Daoy (cell line): Measurements from ENCODE around the gene EXD3. TPM values are rescaled to one million over a fixed set of nuclear protein-coding genes. Genes with fewer than 3 reads are reported as not detected.

Experiments
- DNase-seq: peaks from one replicate; pipeline ENCODE4 v3.0.0-alpha.2; 2015; ENCODE audit warnings: low read depth
- total RNA-seq: library from RNA; depleted of rRNA; stranded (reverse); fragments of >200 nt; shearing (Covaris generic); gene quantifications from 2 replicates; pipeline ENCODE4 v1.2.3, GENCODE V29; 2014

Gene EXD3
- total RNA-seq, 1 experiment from 2014 or later: 2.3 TPM

DNA sequence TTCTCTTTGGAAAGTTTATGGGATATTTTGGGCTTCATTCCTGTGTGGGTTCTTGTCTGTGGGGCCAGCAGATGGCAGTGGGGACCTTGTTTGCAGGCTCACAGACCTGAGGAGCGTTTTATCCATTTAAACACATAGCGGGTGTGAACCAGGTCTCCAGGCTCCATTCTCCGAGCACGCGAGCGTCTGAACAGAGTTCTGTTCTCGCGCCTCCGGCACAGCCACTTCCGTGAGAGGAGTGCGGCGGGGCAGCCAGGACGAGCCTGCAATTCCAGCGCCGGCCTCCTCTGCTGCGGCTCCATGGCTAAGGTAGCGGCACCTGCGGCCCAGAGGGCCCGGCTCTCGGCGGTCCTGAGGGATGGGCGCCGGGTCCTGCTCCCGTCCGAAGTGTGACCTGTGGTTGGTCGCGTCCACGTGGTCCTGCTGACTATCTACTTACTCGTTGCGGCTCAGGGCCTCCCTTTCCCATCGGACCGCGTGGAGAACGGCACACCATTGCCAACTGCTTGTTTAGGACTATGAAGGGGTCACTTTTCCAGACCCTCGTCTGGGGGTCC, 128.2 kb downstream of the EXD3 start:
- DNase-seq: no peak

DNA sequence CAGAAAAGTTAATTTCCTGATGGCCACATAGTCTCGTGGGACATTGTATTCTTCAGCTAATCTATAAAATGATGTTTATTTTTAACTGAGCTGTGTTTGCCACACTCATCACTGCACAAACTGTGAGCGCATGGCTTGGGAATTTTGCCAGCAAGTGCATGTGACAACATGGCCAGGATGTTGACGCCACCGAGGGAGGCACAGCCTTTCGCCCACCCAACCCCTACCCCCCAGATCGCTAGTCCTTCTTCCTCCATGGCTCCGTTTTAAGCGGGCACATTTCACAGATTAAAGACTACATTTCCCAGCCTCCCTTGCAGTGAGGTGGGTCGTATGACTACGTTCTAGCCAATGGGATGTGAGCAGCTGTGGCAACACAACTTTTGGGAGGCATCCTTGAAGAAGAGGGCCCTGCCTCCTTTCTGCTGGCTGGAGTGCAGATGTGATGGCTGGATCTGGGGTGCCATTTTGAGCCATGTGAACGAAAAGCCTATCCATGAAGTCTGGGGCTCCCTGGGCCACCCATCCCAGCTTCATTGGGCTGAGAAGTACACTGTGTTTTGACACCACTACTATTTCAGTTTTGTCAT, 128.8 kb downstream of the EXD3 start:
- peak; percentile 71 for DNase-seq

DNA sequence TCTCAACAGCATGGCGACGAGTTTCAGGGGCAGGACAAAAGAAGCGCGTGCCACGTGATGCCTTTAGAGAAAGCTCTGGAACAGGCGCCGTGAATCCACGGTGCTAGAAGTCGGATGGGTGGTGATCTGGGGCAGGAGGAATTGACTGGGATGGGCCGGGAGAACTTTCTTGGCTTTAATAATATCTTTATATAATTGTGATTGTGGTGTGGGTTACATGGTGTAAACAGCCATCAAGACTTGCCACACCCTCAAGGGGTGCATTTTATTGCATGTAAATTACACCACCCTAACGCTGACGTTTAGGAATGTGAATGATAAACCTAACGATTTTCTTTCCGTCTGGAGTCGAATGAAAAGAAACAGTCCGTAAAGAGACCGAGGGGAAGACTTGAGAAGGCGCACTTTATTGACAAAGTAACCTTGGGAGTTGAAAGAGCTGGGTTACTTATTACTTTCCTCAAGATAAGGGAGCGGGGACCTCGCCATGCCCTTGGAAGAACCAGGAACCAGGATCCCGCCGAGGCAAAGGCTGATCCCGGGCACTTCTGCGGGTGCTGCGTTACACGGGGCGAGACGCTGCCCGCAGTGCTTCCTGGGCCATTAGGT, 129.4 kb downstream of the EXD3 start:
- DNase-seq: no peak

DNA sequence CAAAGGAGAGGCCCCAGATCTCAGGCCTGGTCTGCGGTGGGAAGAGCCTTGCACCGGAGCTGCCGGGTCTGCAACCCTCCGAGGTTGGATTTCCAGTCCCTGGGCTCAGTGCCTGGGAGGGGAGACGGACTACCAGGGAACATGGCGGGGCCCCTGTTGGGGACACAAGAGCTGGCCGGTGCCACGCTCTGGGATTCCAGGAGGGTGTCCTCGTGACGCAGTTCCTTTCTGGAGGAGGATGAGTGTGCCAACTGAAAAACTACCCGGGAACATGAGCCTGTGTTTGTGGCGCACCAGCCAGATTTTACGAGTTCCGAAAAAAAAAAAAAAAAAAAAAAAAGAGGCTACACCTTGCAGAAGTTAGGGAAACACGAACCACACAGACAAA, 129.9 kb downstream of the EXD3 start:
- DNase-seq: no peak

DNA sequence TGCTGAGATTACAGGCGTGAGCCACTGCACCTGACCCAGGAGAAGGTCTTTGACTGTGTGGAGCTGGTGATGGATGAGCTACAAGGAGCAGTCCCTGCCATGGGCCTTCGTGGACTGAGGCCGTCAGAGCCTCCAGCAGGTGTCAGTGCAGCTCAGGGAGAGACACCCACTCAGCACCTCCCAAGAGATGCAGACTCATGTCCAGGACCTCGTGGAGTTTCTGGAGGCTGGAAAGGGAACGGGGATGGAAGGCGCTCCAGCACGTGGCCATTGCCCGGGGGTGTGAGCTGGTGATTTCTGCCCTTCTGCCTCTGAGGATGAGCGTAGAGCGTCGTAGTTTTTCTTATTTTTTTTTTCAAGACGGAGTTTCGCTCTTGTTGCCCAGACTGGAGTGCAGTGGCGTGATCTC, 136.0 kb downstream of the EXD3 start:
- peak; percentile 83 for DNase-seq

DNA sequence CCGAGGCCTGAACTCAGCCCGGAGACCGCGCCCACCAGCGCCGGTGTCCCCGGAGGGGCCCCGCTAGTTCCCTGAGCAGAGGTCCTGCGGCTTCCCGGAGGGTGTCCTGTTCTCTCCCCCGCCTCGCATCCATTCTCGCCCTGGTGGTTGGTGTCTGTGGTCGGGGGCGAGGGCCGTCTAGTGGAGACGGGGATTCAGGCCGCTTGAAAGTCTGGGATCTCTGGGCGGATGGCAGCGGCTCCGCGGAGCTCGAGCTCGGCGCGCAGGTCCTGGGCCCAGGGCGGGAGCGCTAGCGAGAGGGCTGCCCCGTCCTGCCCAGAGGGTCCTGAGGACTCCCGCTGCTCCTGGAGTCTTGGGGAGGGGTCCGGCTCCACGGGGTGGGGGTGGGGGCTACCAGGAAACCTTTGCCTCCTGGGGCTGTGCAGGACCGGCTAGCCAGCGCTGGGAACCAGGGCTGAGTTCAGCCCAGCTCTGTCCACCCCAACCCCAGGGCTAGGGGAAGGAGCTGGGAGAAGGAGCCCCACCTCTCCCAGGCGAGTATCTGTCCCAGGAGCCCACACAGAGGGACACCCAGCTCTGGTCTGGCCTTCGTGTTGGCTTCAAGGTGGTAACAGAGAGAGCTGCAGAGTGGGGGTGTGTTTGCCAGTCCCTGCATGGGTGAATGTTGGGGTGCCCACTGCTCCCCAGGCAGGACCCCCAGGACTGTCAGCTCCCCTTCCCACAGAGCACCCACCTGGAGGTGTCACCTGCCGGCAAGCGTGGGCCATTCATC, 141.4 kb downstream of the EXD3 start:
- no peak for DNase-seq

DNA sequence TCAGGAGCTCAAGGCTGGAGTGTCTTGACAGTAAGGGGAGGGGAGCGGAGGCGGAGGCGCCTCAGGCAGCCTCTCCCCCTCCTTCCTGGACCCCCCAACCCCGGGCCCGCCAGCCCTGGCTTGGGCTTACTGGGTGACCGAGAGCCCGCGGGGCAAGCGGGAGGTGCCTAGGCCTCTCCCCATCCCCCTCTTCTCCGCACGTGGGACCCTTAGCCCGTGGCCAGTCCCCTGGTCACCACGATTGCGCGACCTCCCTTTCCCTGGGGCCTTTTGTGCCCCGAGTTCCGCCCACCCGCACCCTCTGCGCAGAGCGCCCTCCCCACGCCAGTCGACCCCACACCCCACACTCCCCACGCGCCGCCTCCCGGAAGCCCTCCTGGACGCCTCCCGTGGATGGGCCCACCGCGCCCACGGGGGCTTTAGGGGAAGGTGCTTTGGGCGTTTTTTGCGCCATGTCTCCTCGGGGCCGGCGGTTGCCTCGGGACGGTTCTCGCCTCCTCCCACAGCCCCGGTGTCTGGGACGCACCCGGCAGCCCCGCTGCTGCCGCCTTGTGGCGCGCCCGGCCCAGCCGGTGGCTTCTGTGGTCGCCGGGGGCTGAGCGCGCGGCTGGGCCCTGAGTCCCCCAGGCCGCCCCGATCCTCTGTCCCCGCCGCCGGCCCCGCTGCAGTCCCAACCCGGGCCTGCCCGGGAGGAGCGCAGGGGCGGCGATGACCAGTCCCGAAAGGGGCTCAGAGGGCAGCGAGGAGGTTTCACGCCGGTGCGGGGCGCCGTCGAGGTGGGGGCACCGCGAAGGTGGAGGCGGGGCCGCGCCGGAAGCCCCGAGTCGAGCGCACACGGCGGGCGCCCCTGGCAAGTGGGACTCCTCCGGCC, 142.3 kb downstream of the EXD3 start:
- DNase-seq: peak; percentile 45

DNA sequence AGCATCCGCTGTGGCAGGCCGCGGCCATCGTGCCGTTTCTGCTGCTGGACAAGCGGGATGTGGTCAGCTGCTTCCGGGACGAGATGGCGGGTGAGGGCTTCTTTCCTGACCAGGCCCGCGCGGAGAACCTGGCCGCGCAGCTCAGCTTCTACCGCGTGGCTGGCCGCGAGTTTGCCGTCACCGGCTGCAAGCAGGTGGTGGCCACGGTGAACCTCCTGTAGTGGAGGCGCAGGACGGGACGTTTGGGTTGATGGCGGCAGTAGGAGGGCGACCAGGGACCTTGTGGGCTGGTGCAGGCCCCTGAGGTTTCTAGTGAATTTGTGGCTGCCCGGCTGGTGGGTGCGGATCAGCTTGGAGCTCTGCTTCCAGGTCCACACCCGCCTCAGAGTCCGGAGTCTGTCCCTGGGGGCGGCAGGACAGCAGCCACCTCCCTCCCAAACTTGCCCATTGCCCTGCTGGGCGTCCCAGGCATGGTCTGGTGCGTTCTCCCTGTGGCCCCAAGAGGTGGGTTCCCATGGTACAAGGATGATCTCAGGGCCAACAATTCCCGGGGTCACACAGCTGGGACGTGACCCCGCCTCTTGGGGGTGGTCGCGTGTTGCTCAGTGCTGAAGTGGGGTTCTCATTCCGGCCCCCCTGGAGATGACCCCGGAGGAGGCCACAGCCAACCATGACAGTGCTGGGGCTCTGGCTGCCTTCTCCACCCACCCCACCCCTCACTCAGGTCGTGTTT, 143.1 kb downstream of the EXD3 start:
- DNase-seq: no peak

DNA sequence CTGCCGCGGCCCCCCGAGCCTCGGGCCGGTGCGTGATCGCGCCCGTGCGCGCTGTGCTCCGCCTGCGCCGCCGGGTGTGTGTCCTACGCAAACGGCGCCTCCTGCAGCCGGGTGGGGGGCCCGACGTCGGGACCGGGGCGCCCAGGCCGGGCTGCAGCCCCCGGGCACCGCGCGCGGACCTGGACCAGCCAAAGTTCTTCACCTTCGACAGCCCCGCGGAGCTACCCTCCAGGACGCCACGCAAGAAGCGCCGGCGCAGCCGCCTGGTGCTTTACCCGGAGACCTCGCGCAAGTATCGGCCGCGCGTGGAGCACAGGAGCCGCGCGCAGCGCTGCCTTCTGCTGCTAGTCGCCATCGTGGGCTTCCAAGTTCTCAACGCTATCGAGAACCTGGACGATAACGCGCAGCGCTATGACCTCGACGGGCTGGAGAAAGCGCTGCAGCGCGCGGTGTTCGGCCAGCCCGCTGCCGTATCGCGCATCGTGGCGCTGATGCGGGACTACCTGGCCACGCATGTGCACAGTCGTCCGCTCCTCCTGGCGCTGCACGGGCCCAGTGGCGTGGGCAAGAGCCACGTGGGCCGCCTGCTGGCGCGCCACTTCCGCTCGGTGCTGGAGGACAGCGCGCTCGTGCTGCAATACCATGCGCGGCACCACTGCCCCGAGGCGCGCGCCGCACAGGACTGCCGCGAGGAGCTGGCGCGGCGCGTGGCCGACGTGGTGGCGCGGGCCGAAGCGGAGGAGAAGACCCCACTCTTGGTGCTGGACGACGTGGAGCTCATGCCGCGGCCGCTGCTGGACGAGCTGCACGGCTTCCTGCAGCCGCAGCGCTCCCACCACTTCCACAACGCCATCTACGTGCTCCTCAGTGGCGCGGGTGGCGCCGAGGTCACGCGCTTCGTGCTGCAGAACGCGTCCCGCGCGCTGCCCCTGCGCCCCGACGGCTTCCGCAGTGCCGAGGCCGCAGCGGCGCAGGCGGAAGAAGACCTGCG, 143.9 kb downstream of the EXD3 start:
- no peak for DNase-seq

DNA sequence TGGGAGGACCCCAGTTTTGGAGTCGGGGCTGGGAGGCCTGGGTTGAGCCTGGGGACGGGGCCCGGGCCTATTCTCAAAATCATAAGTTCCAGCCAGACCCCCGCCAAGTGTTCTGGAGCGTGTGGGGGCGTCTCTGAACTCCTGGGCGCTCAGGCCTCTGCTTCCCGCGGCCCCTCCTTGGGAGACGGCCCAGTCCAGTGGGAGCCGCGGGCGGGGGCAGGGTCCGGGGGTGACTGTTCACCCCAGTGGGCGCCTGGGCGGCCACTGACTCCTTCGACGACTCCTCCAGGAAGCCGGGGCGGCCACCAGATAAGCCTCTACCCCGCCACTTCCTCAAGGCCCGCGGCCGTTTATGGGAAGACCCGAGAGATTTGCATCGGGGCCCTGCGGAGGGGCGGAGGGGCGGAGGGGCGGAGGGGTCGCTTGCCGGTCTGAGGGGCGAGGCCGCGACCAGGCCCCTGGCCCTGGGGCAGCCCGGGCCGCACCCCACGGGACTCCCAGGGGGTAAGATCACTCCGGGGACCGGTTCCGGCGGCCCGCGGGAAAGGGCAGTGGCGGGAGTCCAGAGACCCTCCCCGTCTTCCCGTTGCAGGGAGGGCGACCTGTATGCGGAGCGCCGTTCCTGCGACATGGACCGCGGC, 144.8 kb downstream of the EXD3 start:
- no peak for DNase-seq

DNA sequence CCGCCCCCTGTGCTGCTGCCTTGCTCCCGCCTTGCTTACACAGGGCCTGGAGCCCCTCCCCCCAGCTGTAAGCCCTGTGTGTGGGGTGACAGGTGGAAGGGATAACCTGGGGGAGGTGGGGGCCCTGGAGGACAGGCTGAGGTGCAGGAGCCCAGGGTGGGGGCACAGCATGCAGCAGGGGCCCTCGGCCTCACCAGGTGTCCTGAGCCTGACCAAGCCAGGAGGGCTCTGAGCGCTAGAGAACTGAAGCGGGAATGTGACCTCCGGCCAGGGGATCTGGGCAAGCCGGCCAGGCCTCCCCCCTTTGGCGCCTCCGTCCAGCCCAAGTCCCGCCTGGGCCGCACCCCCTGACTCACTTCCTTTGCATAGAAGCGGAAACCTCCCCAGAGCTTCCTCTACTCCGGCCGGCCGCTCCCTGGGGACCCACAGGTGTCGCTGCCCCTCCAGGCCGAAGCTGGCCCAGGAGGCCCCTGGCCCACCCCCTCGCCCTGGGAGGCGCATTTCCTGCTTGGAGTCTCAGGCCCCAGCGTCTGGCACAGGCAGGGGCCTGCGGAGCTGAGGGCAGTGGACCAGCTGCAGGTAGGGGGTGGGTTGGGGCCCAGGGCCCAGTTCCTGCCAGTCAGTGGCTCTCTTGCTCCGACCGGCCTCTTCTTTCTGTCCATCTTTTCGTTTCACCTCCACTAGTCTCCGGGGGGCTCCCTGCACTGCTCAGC, 145.5 kb downstream of the EXD3 start, which contains the start of gene TOR4A:
Gene TOR4A, plus strand, starts transcription at position 398 of the 713 bp plus-strand sequence. CDS start 964 bp downstream, outside the sequence.
- DNase-seq: peak; percentile 94

DNA sequence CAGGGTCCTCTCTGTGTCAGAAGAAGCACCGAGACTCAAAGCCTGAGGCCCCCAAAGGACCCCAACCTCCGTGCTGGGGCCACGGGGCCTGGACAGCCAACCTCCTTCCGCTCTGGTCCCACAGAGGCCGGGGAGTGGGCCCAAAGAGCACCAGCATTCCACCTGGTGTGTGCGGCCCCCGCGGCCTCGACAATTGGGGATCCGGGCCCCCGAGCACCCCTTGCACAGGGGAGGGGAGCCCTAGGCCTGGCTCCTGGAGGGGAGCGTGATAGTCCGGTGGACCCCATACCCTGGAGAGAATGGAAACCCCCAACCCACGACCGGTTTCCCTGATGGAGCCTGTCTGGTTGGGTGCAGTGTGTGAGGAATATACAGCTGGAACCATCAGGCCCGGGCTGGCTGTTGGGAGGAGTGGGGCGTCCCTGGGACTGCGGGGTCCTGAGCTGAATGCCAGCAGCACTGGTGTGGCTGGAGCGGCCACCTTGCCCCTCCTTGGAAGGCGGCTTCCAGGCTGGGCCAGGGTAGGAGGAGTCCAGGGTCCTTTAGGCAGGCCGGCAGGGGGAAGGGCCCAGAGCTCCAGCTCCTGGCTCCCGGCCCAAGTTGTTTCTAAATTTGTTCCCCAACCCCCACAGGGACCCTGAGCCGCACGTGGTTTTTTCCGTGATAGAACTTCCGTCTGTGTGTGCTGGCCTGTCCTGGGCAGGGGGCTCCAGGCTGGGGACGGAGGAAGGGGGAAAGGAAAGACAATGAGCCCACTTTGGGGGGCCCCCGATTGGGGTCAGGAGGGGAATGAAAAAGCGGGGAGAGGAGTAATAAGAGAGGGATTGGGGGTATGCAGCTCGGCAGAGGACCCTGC, 146.3 kb downstream of the EXD3 start:
- DNase-seq: peak; percentile 59

DNA sequence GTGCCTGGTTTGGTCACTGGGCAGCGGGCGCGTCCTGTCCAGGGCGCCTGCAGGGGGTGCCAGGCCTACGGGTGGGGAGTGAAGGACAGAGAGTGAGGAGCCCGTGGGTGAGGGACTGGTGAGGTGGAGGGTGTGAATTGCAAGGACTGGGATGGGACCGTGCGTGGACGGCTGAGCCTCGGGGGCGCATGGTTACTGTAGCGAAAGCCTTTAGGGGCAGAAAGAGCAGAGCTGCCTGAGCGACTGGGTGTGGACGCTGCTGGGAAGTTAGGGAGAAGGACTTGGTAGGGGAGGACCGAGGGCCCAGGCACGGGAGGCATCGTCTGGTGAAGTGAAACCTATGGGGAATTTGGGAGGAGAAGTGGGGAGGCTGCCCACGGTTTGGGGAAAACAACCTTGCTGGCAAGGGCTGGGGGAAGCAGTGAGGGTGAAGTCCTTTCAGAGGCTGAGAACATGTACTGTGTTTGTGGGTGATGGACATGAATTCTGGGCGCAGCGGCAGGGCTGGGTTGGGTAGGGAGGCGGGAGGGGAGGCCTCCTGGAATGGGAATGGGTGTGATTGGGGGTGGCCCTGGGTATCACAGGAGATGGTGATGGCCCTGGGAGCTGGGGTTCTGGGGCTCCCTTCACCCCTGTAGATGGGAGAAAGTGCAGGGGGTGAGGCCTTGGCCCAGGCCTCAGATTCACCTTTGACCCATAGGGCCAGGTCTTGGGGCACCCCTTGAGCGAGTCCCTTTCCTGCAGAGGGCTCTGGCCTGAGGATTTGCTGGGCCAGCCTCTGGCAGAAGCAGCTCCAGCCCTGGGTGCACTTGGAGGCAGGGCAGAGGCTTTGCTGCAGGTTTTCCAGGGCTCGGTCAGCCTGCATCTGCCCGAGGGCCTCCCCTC, 147.1 kb downstream of the EXD3 start:
- peak; percentile 16 for DNase-seq

DNA sequence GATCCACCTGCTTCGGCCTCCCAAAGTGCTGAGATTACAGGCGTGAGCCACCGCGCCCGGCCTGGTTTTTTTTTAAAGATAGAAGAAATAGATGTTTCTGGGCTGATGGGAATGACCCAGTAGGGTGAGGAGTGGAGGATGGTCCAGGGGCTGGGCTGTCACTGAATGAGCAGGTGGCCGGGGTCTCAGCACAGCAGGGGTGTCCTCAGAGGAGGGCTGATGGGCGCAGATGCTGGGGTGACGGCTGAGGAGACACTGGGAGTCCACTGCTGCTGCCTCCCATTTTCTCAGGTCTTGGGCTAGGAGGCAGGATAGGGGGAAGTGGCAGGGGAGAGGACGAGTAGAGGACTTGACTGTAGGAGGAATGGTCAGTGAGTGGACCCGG, 147.8 kb downstream of the EXD3 start:
- DNase-seq: no peak

DNA sequence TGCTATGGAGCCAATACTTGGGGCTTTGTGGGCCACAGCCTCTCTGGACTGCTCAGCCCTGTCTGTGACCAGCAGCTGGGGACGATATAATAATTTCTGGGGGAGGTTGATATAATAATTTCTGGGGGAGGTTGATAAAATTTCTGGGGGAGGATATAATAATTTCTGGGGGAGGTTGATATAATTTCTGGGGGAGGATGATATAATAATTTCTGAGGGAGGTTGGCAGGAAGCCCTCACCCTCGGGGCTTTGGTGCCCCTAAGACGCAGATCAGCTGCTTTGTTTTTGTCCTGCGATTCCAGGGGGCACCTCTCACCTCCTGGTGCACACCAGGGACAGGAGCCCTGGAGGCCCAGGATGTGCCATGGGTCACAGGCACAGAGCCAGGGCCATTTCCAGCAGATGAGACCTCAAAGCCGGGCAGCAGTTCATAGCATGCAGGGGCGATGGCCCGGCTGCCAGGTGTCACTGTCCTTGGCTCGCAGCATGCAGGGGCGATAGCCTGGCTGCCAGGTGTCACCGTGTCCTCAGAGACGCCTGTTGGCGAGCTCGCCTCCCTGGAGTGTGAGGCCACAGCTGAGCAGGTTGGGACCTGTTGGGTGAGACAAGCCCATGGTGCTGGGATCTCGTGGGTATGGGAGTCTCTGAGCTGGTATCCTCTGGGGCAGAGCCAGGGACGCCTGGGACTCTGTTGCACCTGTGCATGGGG, 149.2 kb downstream of the EXD3 start:
- DNase-seq: no peak

DNA sequence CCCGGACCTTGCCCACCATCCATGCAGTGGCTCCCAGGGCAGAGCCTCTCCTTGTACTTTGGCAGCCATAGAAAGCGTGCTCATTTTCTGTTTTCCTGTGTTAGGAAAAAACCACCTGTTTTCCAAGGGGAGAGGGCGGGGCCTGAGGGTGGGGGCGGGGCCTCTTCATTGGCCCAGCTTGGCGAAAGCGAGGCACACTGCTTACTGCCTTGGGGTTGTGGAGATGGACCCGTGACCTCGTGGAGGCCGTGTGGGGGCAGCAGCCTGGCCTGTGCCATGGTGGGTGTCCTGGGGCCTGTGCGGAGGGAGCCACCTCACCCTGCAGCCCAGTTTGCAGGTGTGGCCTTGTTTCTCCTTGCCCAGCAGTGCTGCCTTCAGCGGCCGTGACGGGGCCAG, 149.9 kb downstream of the EXD3 start:
- no peak for DNase-seq
